Vagina (tissue), 2 donors: ENCODE results near the gene DOCK2. TPM values are rescaled to one million over a fixed set of nuclear protein-coding genes. Genes with fewer than 3 reads are reported as not detected.
"Not testable (repeated sequence)": the region's sequence is repeated elsewhere in the genome, so short reads cannot be mapped to it uniquely, and the experiment has no call there.

Experiments
- DNase-seq, 2 donors: peaks; one replicate each; pipeline ENCODE4 v3.0.0-alpha.2; 2017; ENCODE audit errors: extremely low spot score in 2 of 2
- H3K27ac ChIP-seq: fragments of 200-600 bp; sonication (generic); one replicate; pipeline ENCODE4 v1.5.1; 2019
- H3K27me3 ChIP-seq: fragments of 200-600 bp; sonication (generic); one replicate; pipeline ENCODE4 v1.5.1; 2019
- H3K36me3 ChIP-seq, 2 donors: fragments of 200-600 bp; sonication (generic); one replicate each; pipeline ENCODE4 v1.5.1; 2017 to 2019
- H3K4me1 ChIP-seq: fragments of 200-600 bp; sonication (generic); one replicate; pipeline ENCODE4 v1.5.1; 2019
- H3K4me3 ChIP-seq, 2 donors: fragments of 200-600 bp; sonication (generic); 1 replicate in 1 of 2; 2 replicates in 1 of 2; pipeline ENCODE4 v1.5.1; 2016 to 2019
- H3K9me3 ChIP-seq: fragments of 200-600 bp; sonication (generic); one replicate; pipeline ENCODE4 v1.5.1; 2019
- POLR2A ChIP-seq, 2 donors: fragments of 450-650 bp; IDR thresholded peaks; one replicate each; pipeline ENCODE4 v1.6.1; 2017; ENCODE audit warnings: antibody characterized with exemption in 2 of 2, mild to moderate bottlenecking in 2 of 2, moderate library complexity in 2 of 2
- POLR2AphosphoS5 ChIP-seq, 2 donors: sonication (generic); formaldehyde crosslinking; IDR thresholded peaks; one replicate each; pipeline ENCODE4 v1.9.0; 2017; ENCODE audit warnings: antibody characterized with exemption in 2 of 2, mild to moderate bottlenecking in 2 of 2, low read depth in 1 of 2; ENCODE audit not compliant: insufficient read depth in 1 of 2
- intact Hi-C: fragments of 100-400 bp; cut with DNase I; formaldehyde crosslinking; loops from one replicate; pipeline ENCODE4 v1.15.1; 2023
- total RNA-seq: library from RNA; depleted of rRNA; stranded (reverse); fragments of >200 nt; gene quantifications from one replicate; pipeline ENCODE4 v1.2.3, GENCODE V29; 2016
- TF ChIP-seq, protein P1 (sequence below), 3 experiments: fragments of 450-650 bp in 2 of 3; fragments of 200-600 bp in 1 of 3; sonication (generic) in 1 of 3; IDR thresholded peaks; one replicate each; pipeline ENCODE4 v1.5.1; 2017 to 2019; ENCODE audit warnings: antibody characterized with exemption in 3 of 3, mild to moderate bottlenecking in 2 of 3, moderate library complexity in 2 of 3

Gene DOCK2
- total RNA-seq, 1 donor from 2014 or later: 18.2 TPM

DNA sequence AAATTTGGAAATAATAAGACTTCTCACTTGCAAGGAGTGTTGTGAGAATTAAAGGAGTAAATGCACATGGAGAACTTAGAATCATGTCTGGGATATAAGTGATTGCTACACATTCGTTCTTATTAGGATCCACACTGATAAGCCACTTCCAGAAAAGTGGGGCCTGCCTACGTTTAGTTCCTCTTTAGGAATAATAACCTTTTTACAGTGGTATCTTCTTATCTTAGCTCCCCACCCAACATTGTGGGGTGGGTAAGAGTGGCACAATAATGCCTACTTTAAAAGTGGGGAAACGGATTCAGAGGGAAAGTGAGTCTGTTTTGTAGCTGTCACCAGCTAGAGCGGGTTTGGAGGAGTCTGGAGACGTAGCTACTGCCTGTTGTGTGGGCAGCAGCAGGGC lies 16.0 kb downstream of the DOCK2 start:
- no peaks in the 10 kb centered on the region for H3K27me3 ChIP-seq
- TF ChIP-seq, protein P1, sequence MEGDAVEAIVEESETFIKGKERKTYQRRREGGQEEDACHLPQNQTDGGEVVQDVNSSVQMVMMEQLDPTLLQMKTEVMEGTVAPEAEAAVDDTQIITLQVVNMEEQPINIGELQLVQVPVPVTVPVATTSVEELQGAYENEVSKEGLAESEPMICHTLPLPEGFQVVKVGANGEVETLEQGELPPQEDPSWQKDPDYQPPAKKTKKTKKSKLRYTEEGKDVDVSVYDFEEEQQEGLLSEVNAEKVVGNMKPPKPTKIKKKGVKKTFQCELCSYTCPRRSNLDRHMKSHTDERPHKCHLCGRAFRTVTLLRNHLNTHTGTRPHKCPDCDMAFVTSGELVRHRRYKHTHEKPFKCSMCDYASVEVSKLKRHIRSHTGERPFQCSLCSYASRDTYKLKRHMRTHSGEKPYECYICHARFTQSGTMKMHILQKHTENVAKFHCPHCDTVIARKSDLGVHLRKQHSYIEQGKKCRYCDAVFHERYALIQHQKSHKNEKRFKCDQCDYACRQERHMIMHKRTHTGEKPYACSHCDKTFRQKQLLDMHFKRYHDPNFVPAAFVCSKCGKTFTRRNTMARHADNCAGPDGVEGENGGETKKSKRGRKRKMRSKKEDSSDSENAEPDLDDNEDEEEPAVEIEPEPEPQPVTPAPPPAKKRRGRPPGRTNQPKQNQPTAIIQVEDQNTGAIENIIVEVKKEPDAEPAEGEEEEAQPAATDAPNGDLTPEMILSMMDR (IDR thresholded peaks at IDR 0.05): no peak
- TF ChIP-seq POLR2A (IDR thresholded peaks at IDR 0.05) (no peak), POLR2AphosphoS5 (IDR thresholded peaks at IDR 0.05; ENCODE audit: insufficient read depth in 1 of 2, low read depth in 1 of 2) (no peak)
- H3K4me1 ChIP-seq: peaks cover 4% of the 10 kb centered on the region
- H3K4me3 ChIP-seq: no peak overlapping the region
- intact Hi-C loops: no loop called here
- no peak for DNase-seq
- no peaks in the 10 kb centered on the region for H3K9me3 ChIP-seq
- no peak overlapping the region for H3K27ac ChIP-seq
- no peaks in the 10 kb centered on the region for H3K36me3 ChIP-seq

DNA sequence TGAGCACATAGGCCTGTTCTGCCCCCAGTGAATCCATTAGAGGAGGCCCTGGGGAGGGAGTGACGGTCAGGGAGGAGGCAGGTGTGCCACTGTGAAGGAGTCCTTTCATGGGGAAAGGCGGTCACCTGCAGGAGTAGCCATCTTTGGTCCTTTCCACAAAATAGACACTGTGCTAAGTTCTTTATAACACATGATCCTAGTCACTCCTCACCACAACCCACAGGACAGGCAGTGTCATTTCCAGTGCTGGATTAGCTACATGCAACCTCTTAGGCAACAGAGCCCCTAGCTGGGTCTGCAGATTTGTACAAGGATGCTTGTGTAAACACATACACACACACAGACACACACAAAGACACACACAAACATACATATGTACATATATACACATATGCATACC lies 18.3 kb downstream of the DOCK2 start:
- TF ChIP-seq POLR2AphosphoS5 (IDR thresholded peaks at IDR 0.05; ENCODE audit: insufficient read depth in 1 of 2, low read depth in 1 of 2): no peak
- TF ChIP-seq, protein P1 (IDR thresholded peaks at IDR 0.05): no peak
- TF ChIP-seq POLR2A (IDR thresholded peaks at IDR 0.05): no peak
- Histone ChIP-seq H3K9me3 (no peaks in the 10 kb centered on the region), H3K4me3 (no peak overlapping the region), H3K27me3 (no peaks in the 10 kb centered on the region), H3K36me3 (no peaks in the 10 kb centered on the region), H3K27ac (no peak overlapping the region), H3K4me1 (peaks cover 4% of the 10 kb centered on the region)
- intact Hi-C loops: no loop called here
- DNase-seq: no peak

DNA sequence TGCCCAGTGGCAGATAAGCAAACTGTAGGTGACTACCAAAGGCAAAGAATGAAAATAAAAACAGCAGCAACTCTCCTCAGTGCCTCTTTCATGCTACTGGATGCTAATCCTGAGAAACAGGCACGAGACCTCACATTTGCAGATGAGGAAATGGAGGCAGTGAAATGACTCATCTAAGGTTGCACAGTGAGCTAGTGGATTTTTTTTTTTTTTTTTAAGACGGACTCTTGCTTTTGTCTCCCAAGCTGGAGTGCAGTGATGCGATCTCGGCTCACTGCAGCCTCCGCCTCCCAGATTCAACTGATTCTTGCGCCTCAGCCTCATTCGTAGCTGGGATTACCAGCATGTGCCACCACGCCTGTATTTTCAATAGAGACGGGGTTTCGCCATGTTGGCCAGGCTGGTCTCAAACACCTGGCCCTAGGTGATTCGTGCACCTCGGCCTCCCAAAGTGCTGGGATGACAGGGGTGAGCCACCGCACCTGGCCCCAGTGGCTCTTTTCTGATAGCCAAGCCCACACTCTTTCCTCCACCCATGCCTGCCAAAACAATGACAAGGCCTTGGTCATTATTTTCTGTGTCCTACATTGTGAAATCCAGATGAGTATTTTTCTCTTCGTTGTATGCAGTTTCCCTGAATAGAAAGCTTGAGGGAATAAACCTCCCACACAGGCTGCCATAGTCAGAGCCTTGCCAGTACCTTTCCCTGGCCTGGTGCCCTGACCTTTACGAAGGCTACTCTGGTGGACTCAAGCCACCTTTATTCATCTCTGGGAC lies 19.2 kb downstream of the DOCK2 start:
- H3K27ac ChIP-seq: no peak overlapping the region
- no peaks in the 10 kb centered on the region for H3K9me3 ChIP-seq
- intact Hi-C loops: no loop called here
- H3K36me3 ChIP-seq: no peaks in the 10 kb centered on the region
- TF ChIP-seq POLR2AphosphoS5 (IDR thresholded peaks at IDR 0.05; ENCODE audit: insufficient read depth in 1 of 2, low read depth in 1 of 2) (no peak), POLR2A (IDR thresholded peaks at IDR 0.05) (no peak)
- TF ChIP-seq, protein P1 (IDR thresholded peaks at IDR 0.05): no peak
- H3K4me1 ChIP-seq: no peaks in the 10 kb centered on the region
- DNase-seq: no peak
- no peaks in the 10 kb centered on the region for H3K27me3 ChIP-seq
- no peak overlapping the region for H3K4me3 ChIP-seq

DNA sequence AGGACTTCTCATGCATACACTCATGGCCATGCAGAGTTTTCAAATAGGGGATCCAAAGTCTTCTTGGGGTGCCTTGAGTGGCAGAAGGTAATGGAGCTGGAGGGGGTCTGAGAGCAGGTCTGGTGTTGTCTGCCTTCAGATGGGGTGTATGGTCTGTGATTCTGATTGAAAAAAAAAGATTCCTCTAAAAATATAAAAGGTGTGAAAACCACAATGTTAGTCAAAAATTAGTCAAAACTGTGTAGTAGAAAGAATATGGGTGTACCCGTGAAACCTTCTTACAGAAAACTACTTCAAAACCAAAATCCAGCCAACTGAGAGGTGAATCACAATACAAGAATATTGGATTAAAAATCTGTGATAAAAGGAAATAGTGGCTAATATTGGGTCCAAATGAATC lies 20.1 kb downstream of the DOCK2 start:
- TF ChIP-seq, protein P1 (IDR thresholded peaks at IDR 0.05): no peak
- TF ChIP-seq POLR2A (IDR thresholded peaks at IDR 0.05) (no peak), POLR2AphosphoS5 (IDR thresholded peaks at IDR 0.05; ENCODE audit: insufficient read depth in 1 of 2, low read depth in 1 of 2) (no peak)
- Histone ChIP-seq H3K27me3 (no peaks in the 10 kb centered on the region), H3K4me3 (no peak overlapping the region), H3K4me1 (no peaks in the 10 kb centered on the region), H3K27ac (no peak overlapping the region), H3K36me3 (no peaks in the 10 kb centered on the region), H3K9me3 (no peaks in the 10 kb centered on the region)
- DNase-seq: no peak
- intact Hi-C loops: no loop called here

DNA sequence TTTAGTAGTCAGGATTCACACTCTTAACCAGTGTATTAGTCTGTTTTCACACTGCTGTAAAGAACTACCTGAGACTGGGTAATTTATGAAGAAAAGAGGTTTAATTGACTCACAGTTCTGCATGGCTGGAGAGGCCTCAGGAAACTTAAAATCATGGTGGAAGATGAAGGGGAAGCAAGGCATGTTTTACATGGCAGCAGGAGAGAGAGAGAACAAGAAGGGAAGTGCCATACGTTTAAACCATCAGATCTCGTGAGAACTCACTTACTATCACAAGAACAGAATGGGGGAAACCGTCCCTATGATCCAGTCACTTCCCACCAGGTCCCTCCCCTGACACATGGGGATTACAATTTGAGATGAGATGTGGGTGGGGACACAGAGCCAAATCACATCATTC lies 25.4 kb downstream of the DOCK2 start:
- DNase-seq, H3K36me3 ChIP-seq, H3K4me1 ChIP-seq, H3K9me3 ChIP-seq, intact Hi-C loops, H3K27ac ChIP-seq, H3K4me3 ChIP-seq, H3K27me3 ChIP-seq: not testable (repeated sequence)
